SK-N-MC (cell line): ENCODE data around the gene ITPR2.

Experiments used
- EZH2 ChIP-seq: fragments of 200-600 bp; sonication (generic); IDR thresholded peaks from one replicate; pipeline ENCODE4 v1.6.1; 2017; ENCODE audit warnings: antibody characterized with exemption
- POLR2AphosphoS5 ChIP-seq: IDR thresholded peaks from 2 replicates; pipeline ENCODE4 v1.6.1; 2012; ENCODE audit warnings: mild to moderate bottlenecking, low read depth, low read length, borderline replicate concordance

DNA sequence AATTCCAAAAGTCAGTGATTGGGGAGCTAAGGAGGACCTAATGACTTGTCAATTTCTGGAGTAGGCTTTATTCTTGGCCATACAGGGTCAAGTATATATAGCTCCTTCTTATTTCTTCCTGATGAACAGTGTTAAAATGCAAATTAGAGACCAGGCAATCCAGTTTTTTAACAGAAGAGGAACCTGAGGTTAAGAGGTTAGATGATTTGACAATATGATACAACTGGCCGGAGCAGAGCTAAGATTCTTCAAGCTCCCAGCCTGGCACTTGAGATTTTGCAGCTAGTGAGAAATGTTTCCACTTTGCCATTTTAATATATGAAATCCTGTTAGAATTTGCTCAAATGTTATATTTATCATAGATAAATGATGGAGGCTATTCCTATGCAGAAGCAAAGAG, 433.6 kb downstream of the ITPR2 start:
- TF ChIP-seq EZH2: no peak
- no peak for TF ChIP-seq POLR2AphosphoS5
